Astrocyte (in vitro differentiated cells and primary cell): Measurements from ENCODE around the gene GALNT8. TPM values are rescaled to one million over a fixed set of nuclear protein-coding genes. Genes with fewer than 3 reads are reported as not detected.

Source experiments
- DNase-seq: peaks from one replicate; pipeline ENCODE4 v3.0.0-alpha.2; 2010; ENCODE audit warnings: low read depth
- FAIRE-seq: peaks from 2 replicates; lab custom pipeline; 2011; peaks lifted over from hg19 to GRCh38; lab: Jason Lieb, UNC
- H2AFZ ChIP-seq: 2 replicates; pipeline ENCODE4 v1.6.0; 2012; ENCODE audit warnings: low read depth, low read length, inconsistent platforms
- H3K27ac ChIP-seq: 2 replicates; pipeline ENCODE4 v1.5.1; 2011; ENCODE audit warnings: low read depth, low read length, inconsistent platforms
- H3K27me3 ChIP-seq: 2 replicates; pipeline ENCODE4 v1.6.0; 2011; ENCODE audit warnings: low read length, inconsistent platforms; ENCODE audit not compliant: insufficient read depth
- H3K36me3 ChIP-seq: 2 replicates; pipeline ENCODE4 v1.5.1; 2011; ENCODE audit warnings: low read length, inconsistent platforms; ENCODE audit not compliant: insufficient read depth
- H3K4me1 ChIP-seq: 2 replicates; pipeline ENCODE4 v1.5.1; 2011; ENCODE audit warnings: low read length, inconsistent platforms; ENCODE audit not compliant: insufficient read depth
- H3K4me2 ChIP-seq: 2 replicates; pipeline ENCODE4 v1.6.0; 2012; ENCODE audit warnings: low read length, inconsistent platforms
- H3K4me3 ChIP-seq: 2 replicates; pipeline ENCODE4 v1.5.1; 2011; ENCODE audit warnings: low read depth, mild to moderate bottlenecking, low read length, inconsistent platforms; ENCODE audit not compliant: insufficient read depth
- H3K79me2 ChIP-seq: 2 replicates; pipeline ENCODE4 v1.6.0; 2012; ENCODE audit warnings: mild to moderate bottlenecking, low read length, inconsistent platforms; ENCODE audit not compliant: insufficient read depth
- H3K9ac ChIP-seq: 2 replicates; pipeline ENCODE4 v1.6.0; 2012; ENCODE audit warnings: mild to moderate bottlenecking, low read length, inconsistent platforms
- H3K9me3 ChIP-seq: 2 replicates; pipeline ENCODE4 v1.5.1; 2012; ENCODE audit warnings: low read depth, mild to moderate bottlenecking, low read length, inconsistent platforms; ENCODE audit not compliant: insufficient read depth
- H4K20me1 ChIP-seq: 2 replicates; pipeline ENCODE4 v1.6.0; 2012; ENCODE audit warnings: low read length, inconsistent platforms; ENCODE audit not compliant: insufficient read depth
- H3K27ac Mint-ChIP-seq: one replicate; pipeline ENCODE4 v1.8.0; 2021; ENCODE audit warnings: mild to moderate bottlenecking, mixed read lengths; ENCODE audit not compliant: unreplicated experiment
- H3K27me3 Mint-ChIP-seq: one replicate; pipeline ENCODE4 v1.8.0; 2021; ENCODE audit warnings: low read depth, mixed read lengths; ENCODE audit not compliant: unreplicated experiment
- H3K36me3 Mint-ChIP-seq: one replicate; pipeline ENCODE4 v1.8.0; 2021; ENCODE audit warnings: low read depth, mixed read lengths; ENCODE audit not compliant: unreplicated experiment
- H3K4me1 Mint-ChIP-seq: one replicate; pipeline ENCODE4 v1.8.0; 2021; ENCODE audit warnings: low read depth, mixed read lengths; ENCODE audit not compliant: unreplicated experiment
- H3K4me3 Mint-ChIP-seq: one replicate; pipeline ENCODE4 v1.8.0; 2021; ENCODE audit warnings: mild to moderate bottlenecking, moderate library complexity, mixed read lengths; ENCODE audit not compliant: unreplicated experiment
- H3K9me3 Mint-ChIP-seq: one replicate; pipeline ENCODE4 v1.8.0; 2021; ENCODE audit warnings: mild to moderate bottlenecking, mixed read lengths; ENCODE audit not compliant: unreplicated experiment
- CTCF ChIP-seq: IDR thresholded peaks from 2 replicates; pipeline ENCODE4 v1.5.1; 2011; ENCODE audit warnings: low read depth, mild to moderate bottlenecking, inconsistent platforms, low read length, moderate library complexity; ENCODE audit not compliant: insufficient read depth
- EZH2 ChIP-seq: IDR thresholded peaks from 2 replicates; pipeline ENCODE4 v1.6.1; 2012; ENCODE audit warnings: mild to moderate bottlenecking, low read length, inconsistent platforms; ENCODE audit not compliant: insufficient read depth
- total RNA-seq: library from RNA; stranded (reverse); gene quantifications from 2 replicates; pipeline ENCODE4 v1.2.1, GENCODE V29; 2021

GALNT8 gene
- total RNA-seq, 1 donor from 2014 or later: 6.4 TPM

DNA sequence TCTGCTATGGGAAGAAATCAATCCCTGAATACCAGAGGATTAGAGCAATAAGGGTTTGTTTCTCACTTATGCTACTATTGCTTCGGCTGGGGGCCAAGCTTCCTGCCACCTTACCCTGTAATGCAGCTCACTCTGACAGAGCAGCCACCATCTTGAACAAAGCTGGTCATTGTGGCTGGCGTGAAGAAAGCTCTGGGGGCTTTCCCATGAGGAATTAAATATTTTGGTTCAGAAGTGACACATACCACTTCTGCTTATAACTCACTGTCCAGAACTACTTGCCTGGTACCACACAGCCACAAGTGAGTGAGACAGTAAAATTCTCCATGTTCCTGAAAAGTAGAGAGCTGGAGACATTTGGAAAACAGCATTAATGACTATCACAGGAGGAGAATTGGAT, 82.6 kb downstream of the GALNT8 start:
- no peak overlapping the region for H3K4me3 Mint-ChIP-seq
- H3K4me3 ChIP-seq: no peak overlapping the region
- no peak overlapping the region for H3K27ac Mint-ChIP-seq
- no peak for DNase-seq
- H4K20me1 ChIP-seq: no peaks in the 10 kb centered on the region
- H3K27me3 ChIP-seq: peaks cover 20% of the 10 kb centered on the region
- no peak for FAIRE-seq
- H3K36me3 ChIP-seq: no peaks in the 10 kb centered on the region
- no peaks in the 10 kb centered on the region for H3K4me1 Mint-ChIP-seq
- no peaks in the 10 kb centered on the region for H3K9me3 ChIP-seq
- no peak overlapping the region for H3K27ac ChIP-seq
- H3K4me1 ChIP-seq: no peaks in the 10 kb centered on the region
- no peak overlapping the region for H2AFZ ChIP-seq
- peaks cover 1% of the 10 kb centered on the region for H3K9me3 Mint-ChIP-seq
- no peaks in the 10 kb centered on the region for H3K36me3 Mint-ChIP-seq
- no peak for TF ChIP-seq CTCF
- no peak for TF ChIP-seq EZH2
- H3K79me2 ChIP-seq: no peaks in the 10 kb centered on the region
- H3K9ac ChIP-seq: no peak overlapping the region
- peaks cover 36% of the 10 kb centered on the region for H3K27me3 Mint-ChIP-seq
- no peak overlapping the region for H3K4me2 ChIP-seq

- no peak overlapping the region for H3K27ac ChIP-seq
- H3K27me3 ChIP-seq: peaks cover 17% of the 10 kb centered on the region
- H3K9me3 ChIP-seq: no peaks in the 10 kb centered on the region
- TF ChIP-seq CTCF (no peak), EZH2 (no peak)
- DNase-seq (no peak), FAIRE-seq (no peak)
- H3K27me3 Mint-ChIP-seq: peaks cover 28% of the 10 kb centered on the region
- no peak overlapping the region for H2AFZ ChIP-seq
- H3K4me1 ChIP-seq: peaks cover 9% of the 10 kb centered on the region
- no peak overlapping the region for H3K4me3 ChIP-seq
- H3K27ac Mint-ChIP-seq: no peak overlapping the region
- H3K36me3 ChIP-seq: no peaks in the 10 kb centered on the region
- H3K4me2 ChIP-seq: no peak overlapping the region
- H3K4me1 Mint-ChIP-seq: no peaks in the 10 kb centered on the region
- H3K79me2 ChIP-seq: no peaks in the 10 kb centered on the region
- no peaks in the 10 kb centered on the region for H4K20me1 ChIP-seq
- H3K4me3 Mint-ChIP-seq: no peak overlapping the region
- no peak overlapping the region for H3K9ac ChIP-seq
- H3K9me3 Mint-ChIP-seq: peaks cover 1% of the 10 kb centered on the region
- peaks cover 4% of the 10 kb centered on the region for H3K36me3 Mint-ChIP-seq
Observed at GRCh38 chr12:4806439-4807115, 86.4 kb downstream of the GALNT8 start.

- DNase-seq (no peak), FAIRE-seq (no peak)
- no peaks in the 10 kb centered on the region for H3K9me3 ChIP-seq
- peaks cover 12% of the 10 kb centered on the region for H3K27me3 ChIP-seq
- H3K4me3 ChIP-seq: no peak overlapping the region
- no peaks in the 10 kb centered on the region for H4K20me1 ChIP-seq
- no peak overlapping the region for H3K4me2 ChIP-seq
- Mint-ChIP-seq H3K9me3 (peaks cover 1% of the 10 kb centered on the region), H3K27me3 (peaks cover 28% of the 10 kb centered on the region), H3K4me3 (no peak overlapping the region), H3K36me3 (peaks cover 4% of the 10 kb centered on the region), H3K4me1 (no peaks in the 10 kb centered on the region), H3K27ac (no peak overlapping the region)
- H3K36me3 ChIP-seq: no peaks in the 10 kb centered on the region
- H3K27ac ChIP-seq: no peak overlapping the region
- TF ChIP-seq CTCF (no peak), EZH2 (no peak)
- no peak overlapping the region for H3K9ac ChIP-seq
- H3K4me1 ChIP-seq: peaks cover 9% of the 10 kb centered on the region
- no peak overlapping the region for H2AFZ ChIP-seq
- peaks cover 3% of the 10 kb centered on the region for H3K79me2 ChIP-seq
Observed at GRCh38 chr12:4807116-4807783, 87.0 kb downstream of the GALNT8 start.
